Kidney epithelial cell (primary cell): ENCODE data around the gene ACD. TPM values are rescaled to one million over a fixed set of nuclear protein-coding genes. Genes with fewer than 3 reads are reported as not detected.

Experiments
- DNase-seq: peaks from one replicate; pipeline ENCODE4 v3.0.0-alpha.2; 2010; ENCODE audit warnings: low read depth
- H3K27me3 ChIP-seq: 2 replicates; pipeline ENCODE4 v1.6.0; 2011; ENCODE audit warnings: low read length; ENCODE audit not compliant: control insufficient read depth, insufficient read depth
- H3K36me3 ChIP-seq: 2 replicates; pipeline ENCODE4 v1.5.1; 2011; ENCODE audit warnings: low read length; ENCODE audit not compliant: control insufficient read depth, insufficient read depth
- H3K4me3 ChIP-seq: 2 replicates; pipeline ENCODE4 v1.5.1; 2011; ENCODE audit warnings: low read depth, mild to moderate bottlenecking, control low read depth, low read length
- total RNA-seq: library from RNA; depleted of rRNA; stranded (reverse); fragments of >200 nt; gene quantifications from 2 replicates; pipeline ENCODE4 v1.2.3, GENCODE V29; 2015
- TF ChIP-seq, protein P1 (sequence below): IDR thresholded peaks from 2 replicates; pipeline ENCODE4 v1.5.1; 2011; ENCODE audit warnings: mild to moderate bottlenecking, moderate library complexity, low read length, control low read depth, inconsistent platforms; ENCODE audit not compliant: insufficient read depth, poor library complexity, severe bottlenecking

The ACD gene
- total RNA-seq, 1 donor from 2014 or later, result 29.1 TPM

DNA sequence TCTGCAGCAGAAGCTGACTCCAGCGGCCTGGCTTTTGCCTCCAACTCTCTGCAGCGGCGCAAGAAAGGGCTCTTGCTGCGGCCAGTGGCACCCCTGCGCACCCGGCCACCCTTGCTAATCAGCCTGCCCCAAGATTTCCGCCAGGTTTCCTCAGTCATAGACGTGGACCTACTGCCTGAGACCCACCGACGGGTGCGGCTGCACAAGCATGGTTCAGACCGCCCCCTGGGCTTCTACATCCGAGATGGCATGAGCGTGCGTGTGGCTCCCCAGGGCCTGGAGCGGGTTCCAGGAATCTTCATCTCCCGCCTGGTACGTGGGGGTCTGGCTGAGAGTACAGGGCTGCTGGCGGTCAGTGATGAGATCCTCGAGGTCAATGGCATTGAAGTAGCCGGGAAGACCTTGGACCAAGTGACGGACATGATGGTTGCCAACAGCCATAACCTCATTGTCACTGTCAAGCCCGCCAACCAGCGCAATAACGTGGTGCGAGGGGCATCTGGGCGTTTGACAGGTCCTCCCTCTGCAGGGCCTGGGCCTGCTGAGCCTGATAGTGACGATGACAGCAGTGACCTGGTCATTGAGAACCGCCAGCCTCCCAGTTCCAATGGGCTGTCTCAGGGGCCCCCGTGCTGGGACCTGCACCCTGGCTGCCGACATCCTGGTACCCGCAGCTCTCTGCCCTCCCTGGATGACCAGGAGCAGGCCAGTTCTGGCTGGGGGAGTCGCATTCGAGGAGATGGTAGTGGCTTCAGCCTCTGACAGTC lies 2.0 kb upstream of the ACD start:
- no peak for DNase-seq
- Histone ChIP-seq H3K36me3 (peaks cover 2% of the 10 kb centered on the region), H3K27me3 (no peaks in the 10 kb centered on the region), H3K4me3 (no peak overlapping the region)
- TF ChIP-seq, protein P1, sequence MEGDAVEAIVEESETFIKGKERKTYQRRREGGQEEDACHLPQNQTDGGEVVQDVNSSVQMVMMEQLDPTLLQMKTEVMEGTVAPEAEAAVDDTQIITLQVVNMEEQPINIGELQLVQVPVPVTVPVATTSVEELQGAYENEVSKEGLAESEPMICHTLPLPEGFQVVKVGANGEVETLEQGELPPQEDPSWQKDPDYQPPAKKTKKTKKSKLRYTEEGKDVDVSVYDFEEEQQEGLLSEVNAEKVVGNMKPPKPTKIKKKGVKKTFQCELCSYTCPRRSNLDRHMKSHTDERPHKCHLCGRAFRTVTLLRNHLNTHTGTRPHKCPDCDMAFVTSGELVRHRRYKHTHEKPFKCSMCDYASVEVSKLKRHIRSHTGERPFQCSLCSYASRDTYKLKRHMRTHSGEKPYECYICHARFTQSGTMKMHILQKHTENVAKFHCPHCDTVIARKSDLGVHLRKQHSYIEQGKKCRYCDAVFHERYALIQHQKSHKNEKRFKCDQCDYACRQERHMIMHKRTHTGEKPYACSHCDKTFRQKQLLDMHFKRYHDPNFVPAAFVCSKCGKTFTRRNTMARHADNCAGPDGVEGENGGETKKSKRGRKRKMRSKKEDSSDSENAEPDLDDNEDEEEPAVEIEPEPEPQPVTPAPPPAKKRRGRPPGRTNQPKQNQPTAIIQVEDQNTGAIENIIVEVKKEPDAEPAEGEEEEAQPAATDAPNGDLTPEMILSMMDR, result no peak

DNA sequence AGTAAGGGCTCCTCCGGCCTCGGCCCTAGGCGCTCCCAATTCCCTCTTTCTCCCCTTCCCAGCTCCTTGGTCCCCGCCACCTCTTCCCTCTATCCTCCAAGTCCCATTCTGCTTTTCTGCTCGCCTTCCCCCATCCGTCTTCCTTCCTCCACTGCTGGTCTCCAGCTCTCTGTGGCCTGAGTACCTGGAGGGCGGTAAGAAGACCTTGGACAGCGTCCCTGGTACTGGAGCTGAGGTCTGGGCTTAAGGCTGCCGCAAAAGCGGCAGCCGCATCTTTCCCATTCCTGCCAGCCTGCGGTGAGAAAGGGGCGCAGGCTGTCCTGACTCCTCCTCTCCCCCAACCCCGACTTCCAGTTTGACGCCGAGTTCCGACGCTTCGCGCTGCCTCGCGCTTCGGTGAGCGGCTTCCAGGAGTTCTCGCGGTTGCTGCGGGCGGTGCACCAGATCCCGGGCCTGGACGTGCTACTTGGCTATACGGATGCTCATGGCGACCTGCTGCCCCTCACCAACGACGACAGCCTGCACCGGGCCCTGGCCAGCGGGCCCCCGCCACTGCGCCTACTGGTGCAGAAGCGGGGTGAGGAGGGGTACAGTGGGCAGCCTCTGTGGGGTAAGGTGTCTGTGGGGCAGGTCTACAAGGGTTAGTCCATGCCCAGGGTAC lies 1.2 kb upstream of the ACD start:
- TF ChIP-seq, protein P1, result no peak
- Histone ChIP-seq H3K4me3 (peak overlapping the region; percentile 42), H3K36me3 (peaks cover 2% of the 10 kb centered on the region), H3K27me3 (no peaks in the 10 kb centered on the region)
- DNase-seq, result peak; percentile 47

DNA sequence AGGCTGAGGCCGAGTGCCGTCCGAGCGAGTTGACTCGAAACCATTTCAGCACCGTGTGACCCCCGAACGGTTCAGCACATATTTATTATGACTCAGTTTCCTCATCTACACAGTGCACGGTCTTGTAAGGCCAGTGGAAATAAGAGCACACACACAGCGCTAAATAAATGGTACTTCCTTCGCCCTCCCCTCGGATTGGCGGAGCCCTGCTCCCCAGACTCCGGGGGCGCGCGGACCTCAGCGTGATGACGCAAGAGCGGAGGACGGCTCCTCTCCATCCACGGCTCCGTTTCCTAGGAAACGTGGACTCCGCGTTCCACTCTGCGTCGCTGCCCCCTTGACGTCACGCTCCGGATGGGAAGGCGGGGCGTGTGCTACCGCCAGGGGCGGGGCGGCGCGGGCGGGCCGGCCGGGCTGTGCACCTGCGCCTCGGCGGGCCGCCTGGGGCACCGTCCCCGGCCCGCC lies 536 bp upstream of the ACD start, which contains the start of gene PARD6A:
TSS of gene PARD6A (plus strand) at position 397 of the 465 bp plus-strand sequence. CDS start 79 bp downstream, outside the sequence.
- H3K4me3 ChIP-seq, result peak within 1 kb of the TSS; percentile 79
- TF ChIP-seq, protein P1, result no peak
- peaks cover 2% of the 10 kb centered on the region for H3K36me3 ChIP-seq
- no peaks in the 10 kb centered on the region for H3K27me3 ChIP-seq
- DNase-seq, result peak; percentile 78

DNA sequence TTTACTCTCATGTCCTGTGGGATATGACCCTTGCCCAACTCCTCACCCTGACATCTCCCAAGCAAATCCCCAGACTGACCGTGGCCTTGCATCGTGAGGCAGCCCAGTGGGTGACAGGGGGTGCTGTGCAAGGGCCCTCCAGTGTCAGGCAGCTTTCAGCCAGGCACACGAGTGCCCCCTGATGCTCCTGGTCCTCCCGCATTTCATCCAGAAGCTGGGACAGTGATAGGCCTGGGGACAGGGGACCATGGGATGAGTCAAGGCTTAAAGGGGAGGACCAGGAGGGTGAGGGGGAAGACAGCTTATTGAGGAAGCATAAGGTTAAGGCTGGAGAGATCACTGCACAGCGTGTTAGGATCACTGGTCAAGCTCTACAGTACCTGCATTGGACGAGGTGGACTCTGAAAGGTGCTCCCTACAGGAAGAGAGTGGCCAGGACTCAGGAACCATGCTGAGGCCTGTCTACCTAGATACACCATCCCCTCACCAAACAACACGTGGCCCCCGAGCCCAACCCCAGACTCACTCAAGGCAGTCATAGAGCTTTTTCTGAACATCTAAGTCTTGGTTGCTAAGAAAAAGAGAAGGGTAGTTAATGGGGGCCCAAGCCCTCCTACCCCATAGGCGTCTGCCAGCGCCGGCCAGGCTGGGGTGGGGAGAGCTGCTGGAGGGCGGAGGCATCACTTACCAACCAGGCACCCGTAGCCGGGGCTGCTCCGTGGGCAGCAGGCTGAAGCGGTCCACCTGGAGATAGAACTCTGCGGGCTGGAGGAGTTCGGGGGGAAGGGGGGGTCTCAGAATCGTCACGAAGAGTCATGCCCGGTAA lies 998 bp downstream of the ACD start:
- TF ChIP-seq, protein P1, result no peak
- peaks cover 2% of the 10 kb centered on the region for H3K36me3 ChIP-seq

DNA sequence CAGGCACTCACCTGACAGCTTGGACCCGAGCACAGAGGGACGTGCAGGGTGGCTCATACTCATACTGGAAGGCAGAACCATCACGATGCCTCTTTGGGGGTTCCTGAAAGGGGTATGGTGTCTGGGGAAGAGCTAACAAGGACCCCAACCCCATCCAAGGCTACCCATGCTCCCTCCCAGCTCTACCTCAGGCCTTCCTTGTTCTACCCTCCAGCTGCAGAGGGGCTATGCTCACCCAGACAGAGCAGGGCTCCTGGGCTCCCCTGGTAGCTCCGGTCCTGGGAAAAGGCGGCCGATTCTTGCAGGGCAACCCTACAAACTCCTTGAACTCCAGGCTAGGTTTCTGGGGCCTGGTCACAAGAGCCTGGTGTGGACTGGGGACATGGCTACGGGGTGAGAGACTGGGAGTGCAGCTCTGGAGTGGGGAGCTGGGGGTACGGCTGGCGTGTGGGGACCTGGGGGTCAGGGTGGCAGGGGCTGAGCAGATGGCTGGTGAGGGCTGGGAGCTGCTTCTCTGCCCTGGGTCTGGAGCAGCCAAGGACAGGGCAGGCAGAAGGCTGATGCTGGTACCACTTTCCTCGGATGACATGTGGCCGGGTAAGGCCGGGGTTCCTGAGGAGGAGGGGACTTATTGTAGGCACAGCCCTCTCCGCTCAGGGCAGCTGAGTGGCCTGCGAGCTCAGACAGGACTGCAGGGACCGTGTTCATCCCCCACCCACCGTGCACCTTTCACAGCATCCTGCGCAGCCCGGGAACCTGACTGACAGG lies 2.1 kb downstream of the ACD start:
- no peak overlapping the region for H3K4me3 ChIP-seq
- peaks cover 19% of the 10 kb centered on the region for H3K27me3 ChIP-seq
- TF ChIP-seq, protein P1, result no peak
- H3K36me3 ChIP-seq, result peaks cover 2% of the 10 kb centered on the region
- no peak for DNase-seq

More for the DNA sequence above, 998 bp downstream of the ACD start:
- no peak for DNase-seq
- Histone ChIP-seq H3K4me3 (peak overlapping the region; percentile 79), H3K27me3 (peaks cover 9% of the 10 kb centered on the region)
